Posterior vena cava (tissue), 2 donors: ENCODE data around the gene C12orf42. TPM values are rescaled to one million over a fixed set of nuclear protein-coding genes. Genes with fewer than 3 reads are reported as not detected.

ENCODE experiments used
- DNase-seq: peaks from one replicate; pipeline ENCODE4 v3.0.0-alpha.2; 2020; ENCODE audit warnings: low spot score
- intact Hi-C, 2 donors: fragments of 100-400 bp; cut with DNase I; formaldehyde crosslinking; loops; one replicate each; pipeline versions ENCODE4 v1.14.1 to v1.14.2; 2022 to 2023
- total RNA-seq, 2 donors: library from RNA; stranded (reverse); fragmentation: NEBNext Ultra II Directional; extraction: Animal tissue kit (Norgen Biotek cat#: 25700); gene quantifications; one replicate each; pipeline ENCODE4 v1.2.1, GENCODE V29; 2021
- donor health status: DM: yes; HTN: yes; CAD: no.
- donor health status: DM: yes; HTN: yes; CAD: no.

C12orf42 gene
- total RNA-seq, 2 donors from 2014 or later: not detected

GRCh38 chr12:103501447-103501846 lies 5.7 kb upstream of the C12orf42 start:
- intact Hi-C loops: no loop called here

GRCh38 chr12:103499571-103499970 lies 3.8 kb upstream of the C12orf42 start:
- intact Hi-C loops: no loop called here
- DNase-seq: no peak

More at GRCh38 chr12:103501447-103501846, 5.7 kb upstream of the C12orf42 start:
- DNase-seq: no peak

- DNase-seq: no peak
Measured at GRCh38 chr12:103498990-103499389, 3.2 kb upstream of the C12orf42 start.

GRCh38 chr12:103494734-103495468 lies 867 bp downstream of the C12orf42 start:
- DNase-seq: no peak
- intact Hi-C loops: no loop called here

More at GRCh38 chr12:103498990-103499389, 3.2 kb upstream of the C12orf42 start:
- intact Hi-C loops: no loop called here

- no peak for DNase-seq
- intact Hi-C loops: no loop called here
Measured at GRCh38 chr12:103494051-103494733, 1.6 kb downstream of the C12orf42 start.

GRCh38 chr12:103493199-103493598 lies 2.6 kb downstream of the C12orf42 start:
- intact Hi-C loops: no loop called here
- no peak for DNase-seq

GRCh38 chr12:103482365-103482764 lies 13.4 kb downstream of the C12orf42 start:
- no peak for DNase-seq
- intact Hi-C loops: no loop called here

GRCh38 chr12:103475073-103475472 lies 20.7 kb downstream of the C12orf42 start:
- intact Hi-C loops: no loop called here

GRCh38 chr12:103470664-103471063 lies 25.1 kb downstream of the C12orf42 start:
- intact Hi-C loops: no loop called here

More at GRCh38 chr12:103475073-103475472, 20.7 kb downstream of the C12orf42 start:
- DNase-seq: peak; percentile 48

GRCh38 chr12:103469719-103470118 lies 26.0 kb downstream of the C12orf42 start:
- no peak for DNase-seq
- intact Hi-C loops: no loop called here

More at GRCh38 chr12:103470664-103471063, 25.1 kb downstream of the C12orf42 start:
- DNase-seq: no peak

GRCh38 chr12:103468837-103469236 lies 26.9 kb downstream of the C12orf42 start:
- DNase-seq: no peak
- intact Hi-C loops: no loop called here

- intact Hi-C loops: no loop called here
- no peak for DNase-seq
Measured at GRCh38 chr12:103462675-103463074, 33.1 kb downstream of the C12orf42 start.

GRCh38 chr12:103457471-103457870 lies 38.3 kb downstream of the C12orf42 start:
- intact Hi-C loops: no loop called here
- no peak for DNase-seq

- no peak for DNase-seq
- intact Hi-C loops: no loop called here
Measured at GRCh38 chr12:103456006-103456405, 39.8 kb downstream of the C12orf42 start.

- DNase-seq: no peak
- intact Hi-C loops: no loop called here
Measured at GRCh38 chr12:103455020-103455763, 40.6 kb downstream of the C12orf42 start.

- no peak for DNase-seq
- intact Hi-C loops: no loop called here
Measured at GRCh38 chr12:103444983-103445382, 50.8 kb downstream of the C12orf42 start.

GRCh38 chr12:103442822-103443221 lies 52.9 kb downstream of the C12orf42 start:
- intact Hi-C loops: no loop called here
- DNase-seq: no peak

GRCh38 chr12:103442182-103442555 lies 53.6 kb downstream of the C12orf42 start:
- no peak for DNase-seq
- intact Hi-C loops: no loop called here

- intact Hi-C loops: no loop called here
Measured at GRCh38 chr12:103441437-103442181, 54.2 kb downstream of the C12orf42 start.

More at GRCh38 chr12:103441437-103442181, 54.2 kb downstream of the C12orf42 start:
- no peak for DNase-seq
